Stimulated activated CD4-positive, alpha-beta T cell treated with anti-CD3 and anti-CD28 coated beads, Interleukin-1b, Interleukin-23, amount 100 ng/mL, for 24 hours (primary cell): ENCODE measurements around the gene ASAH2.
"Not testable (repeated sequence)": the region's sequence is repeated elsewhere in the genome, so short reads cannot be mapped to it uniquely, and the experiment has no call there.

Source experiments
- DNase-seq, 4 experiments: peaks; one replicate each; pipeline ENCODE4 v3.0.0-alpha.2; 2020; ENCODE audit warnings: low read depth in 4 of 4, low spot score in 1 of 4

The ASAH2 gene

GRCh38 chr10:50251394-50251793 lies at the start of gene ASAH2:
TSS of gene ASAH2 (minus strand) at chr10:50251516. CDS start at chr10:50248610, 2,906 bp downstream.
- DNase-seq = no peak

- DNase-seq = no peak
Observed at GRCh38 chr10:50299948-50300669, 48.8 kb upstream of the ASAH2 start.

GRCh38 chr10:50295367-50295766 lies 44.1 kb upstream of the ASAH2 start:
- DNase-seq = no peak

- DNase-seq = no peak
Observed at GRCh38 chr10:50294582-50294981, 43.3 kb upstream of the ASAH2 start.

- no peak for DNase-seq
Observed at GRCh38 chr10:50293513-50294313, 42.4 kb upstream of the ASAH2 start.

- DNase-seq = no peak
Observed at GRCh38 chr10:50291261-50291850, 40.0 kb upstream of the ASAH2 start.

GRCh38 chr10:50289196-50289595 lies 37.9 kb upstream of the ASAH2 start:
- no peak for DNase-seq

- DNase-seq = no peak
Observed at GRCh38 chr10:50286996-50287803, 35.9 kb upstream of the ASAH2 start.

GRCh38 chr10:50286517-50286916 lies 35.2 kb upstream of the ASAH2 start:
- no peak for DNase-seq

GRCh38 chr10:50281967-50282522 lies 30.7 kb upstream of the ASAH2 start:
- no peak for DNase-seq

GRCh38 chr10:50281210-50281966 lies 30.1 kb upstream of the ASAH2 start:
- DNase-seq = no peak

- no peak for DNase-seq
Observed at GRCh38 chr10:50280049-50280841, 28.9 kb upstream of the ASAH2 start.

GRCh38 chr10:50279489-50279888 lies 28.2 kb upstream of the ASAH2 start:
- no peak for DNase-seq

- peak in 3 of 4 experiments; percentile 7 to 14 (median 11) for DNase-seq
Observed at GRCh38 chr10:50275650-50276235, 24.4 kb upstream of the ASAH2 start.

GRCh38 chr10:50272531-50272930 lies 21.2 kb upstream of the ASAH2 start:
- no peak for DNase-seq

GRCh38 chr10:50271564-50272250 lies 20.4 kb upstream of the ASAH2 start:
- no peak for DNase-seq

GRCh38 chr10:50267877-50268276 lies 16.6 kb upstream of the ASAH2 start:
- DNase-seq = not testable (repeated sequence)

GRCh38 chr10:50262625-50263024 lies 11.3 kb upstream of the ASAH2 start:
- not testable (repeated sequence) for DNase-seq
